Uterus (tissue), 4 donors: ENCODE results near the gene BPIFA1. TPM values are rescaled to one million over a fixed set of nuclear protein-coding genes. Genes with fewer than 3 reads are reported as not detected.

ENCODE experiments used
- DNase-seq, 2 donors: peaks; one replicate each; pipeline ENCODE4 v3.0.0-alpha.2; 2019 to 2020
- H3K27ac ChIP-seq, 2 donors: fragments of 200-600 bp; sonication (generic); 1 replicate in 1 of 2; 2 replicates in 1 of 2; pipeline ENCODE4 v1.5.1; 2016 to 2018
- H3K27me3 ChIP-seq, 2 donors: fragments of 200-600 bp; sonication (generic); one replicate each; pipeline ENCODE4 v1.5.1; 2018 to 2019; ENCODE audit warnings: control low read depth in 1 of 2
- H3K36me3 ChIP-seq, 2 donors: fragments of 200-600 bp; sonication (generic); one replicate each; pipeline ENCODE4 v1.5.1; 2019; ENCODE audit warnings: control low read depth in 1 of 2
- H3K4me1 ChIP-seq, 2 donors: fragments of 200-600 bp; sonication (generic); one replicate each; pipeline ENCODE4 v1.5.1; 2018 to 2019; ENCODE audit warnings: control low read depth in 1 of 2
- H3K4me3 ChIP-seq, 2 donors: fragments of 200-600 bp; sonication (generic); 1 replicate in 1 of 2; 2 replicates in 1 of 2; pipeline ENCODE4 v1.5.1; 2018 to 2019; ENCODE audit warnings: mild to moderate bottlenecking in 1 of 2
- H3K9me3 ChIP-seq, 2 donors: fragments of 200-600 bp; sonication (generic); one replicate each; pipeline ENCODE4 v1.5.1; 2019; ENCODE audit warnings: control low read depth in 1 of 2
- CTCF ChIP-seq, 4 experiments: fragments of 200-600 bp in 2 of 4; fragments of 450-650 bp in 2 of 4; sonication (generic) in 2 of 4; IDR thresholded peaks; one replicate each; pipeline ENCODE4 v1.5.1; 2016 to 2019; ENCODE audit warnings: antibody characterized with exemption in 4 of 4, mild to moderate bottlenecking in 2 of 4, moderate library complexity in 1 of 4
- POLR2A ChIP-seq, 2 donors: fragments of 450-650 bp; IDR thresholded peaks; one replicate each; pipeline ENCODE4 v1.6.1; 2016; ENCODE audit warnings: antibody characterized with exemption in 2 of 2, mild to moderate bottlenecking in 1 of 2, moderate library complexity in 1 of 2
- intact Hi-C: fragments of 100-400 bp; cut with DNase I; formaldehyde crosslinking; loops from one replicate; pipeline ENCODE4 v1.15.1; 2023; ENCODE audit warnings: low total_unique reads
- total RNA-seq, 4 donors: library from RNA; depleted of rRNA in 3 of 4; stranded (reverse); fragments of >200 nt in 3 of 4; gene quantifications; one replicate each; pipeline versions ENCODE4 v1.1.0 to v1.2.4, GENCODE V29; 2014 to 2023
- donor health status: DM: yes; HTN: yes; CAD: no.

The BPIFA1 gene
- total RNA-seq, 4 donors from 2014 or later, result not detected

- DNase-seq, result no peak
- no peaks in the 10 kb centered on the region for H3K4me1 ChIP-seq
Observed at GRCh38 chr20:33267701-33268100, 31.9 kb downstream of the BPIFA1 start.

GRCh38 chr20:33272155-33272873, 36.5 kb downstream of the BPIFA1 start:
- no peak overlapping the region for H3K27ac ChIP-seq
- DNase-seq, result no peak
- H3K9me3 ChIP-seq, result no peaks in the 10 kb centered on the region
- H3K4me3 ChIP-seq, result no peak overlapping the region
- no peaks in the 10 kb centered on the region for H3K4me1 ChIP-seq
- H3K36me3 ChIP-seq, result no peaks in the 10 kb centered on the region
- H3K27me3 ChIP-seq, result no peaks in the 10 kb centered on the region
- TF ChIP-seq POLR2A (IDR thresholded peaks at IDR 0.05) (no peak), CTCF (IDR thresholded peaks at IDR 0.05) (no peak)
- intact Hi-C loops, result no loop called here

More at GRCh38 chr20:33267701-33268100, 31.9 kb downstream of the BPIFA1 start:
- Histone ChIP-seq H3K27me3 (no peaks in the 10 kb centered on the region), H3K4me3 (no peak overlapping the region), H3K9me3 (no peaks in the 10 kb centered on the region), H3K36me3 (no peaks in the 10 kb centered on the region), H3K27ac (no peak overlapping the region)
- TF ChIP-seq POLR2A (IDR thresholded peaks at IDR 0.05) (no peak), CTCF (IDR thresholded peaks at IDR 0.05) (no peak)
- intact Hi-C loops, result no loop called here

- H3K4me3 ChIP-seq, result no peak overlapping the region
- no peaks in the 10 kb centered on the region for H3K4me1 ChIP-seq
- no peaks in the 10 kb centered on the region for H3K27me3 ChIP-seq
- intact Hi-C loops, result no loop called here
- no peaks in the 10 kb centered on the region for H3K36me3 ChIP-seq
- H3K9me3 ChIP-seq, result no peaks in the 10 kb centered on the region
- no peak overlapping the region for H3K27ac ChIP-seq
- no peak for DNase-seq
- TF ChIP-seq CTCF (IDR thresholded peaks at IDR 0.05) (no peak), POLR2A (IDR thresholded peaks at IDR 0.05) (no peak)
Observed at GRCh38 chr20:33273117-33273851, 37.5 kb downstream of the BPIFA1 start.

- H3K4me1 ChIP-seq, result no peaks in the 10 kb centered on the region
- no peak for DNase-seq
- no peak overlapping the region for H3K4me3 ChIP-seq
- no peak for TF ChIP-seq POLR2A (IDR thresholded peaks at IDR 0.05)
- no peaks in the 10 kb centered on the region for H3K27me3 ChIP-seq
- no peak overlapping the region for H3K27ac ChIP-seq
- no peaks in the 10 kb centered on the region for H3K36me3 ChIP-seq
- no peaks in the 10 kb centered on the region for H3K9me3 ChIP-seq
- intact Hi-C loops, result no loop called here
Observed at GRCh38 chr20:33275215-33275614, 39.4 kb downstream of the BPIFA1 start.

GRCh38 chr20:33275871-33276270, 40.1 kb downstream of the BPIFA1 start:
- TF ChIP-seq POLR2A (IDR thresholded peaks at IDR 0.05) (no peak), CTCF (IDR thresholded peaks at IDR 0.05) (no peak)
- H3K36me3 ChIP-seq, result no peaks in the 10 kb centered on the region
- DNase-seq, result no peak
- no peak overlapping the region for H3K27ac ChIP-seq
- no peaks in the 10 kb centered on the region for H3K4me1 ChIP-seq
- no peaks in the 10 kb centered on the region for H3K27me3 ChIP-seq
- no peaks in the 10 kb centered on the region for H3K9me3 ChIP-seq
- no peak overlapping the region for H3K4me3 ChIP-seq
- intact Hi-C loops, result no loop called here
